A673 (cell line): Measurements from ENCODE around the gene SAG.

Experiments used
- EZH2 ChIP-seq: fragments of 200-600 bp; sonication (generic); IDR thresholded peaks from 2 replicates; pipeline ENCODE4 v1.6.1; 2017; ENCODE audit warnings: borderline replicate concordance, low read depth, mild to moderate bottlenecking, mixed read lengths, antibody characterized with exemption, low read length; ENCODE audit not compliant: poor library complexity, severe bottlenecking
- TF ChIP-seq, protein P1 (sequence below): fragments of 300-800, 200-600 bp; sonication (generic); conservative IDR thresholded peaks from 2 replicates; pipeline ENCODE4 v1.5.1; 2017; ENCODE audit warnings: low read depth, mild to moderate bottlenecking, antibody characterized with exemption, low read length, moderate library complexity, mixed read lengths

DNA sequence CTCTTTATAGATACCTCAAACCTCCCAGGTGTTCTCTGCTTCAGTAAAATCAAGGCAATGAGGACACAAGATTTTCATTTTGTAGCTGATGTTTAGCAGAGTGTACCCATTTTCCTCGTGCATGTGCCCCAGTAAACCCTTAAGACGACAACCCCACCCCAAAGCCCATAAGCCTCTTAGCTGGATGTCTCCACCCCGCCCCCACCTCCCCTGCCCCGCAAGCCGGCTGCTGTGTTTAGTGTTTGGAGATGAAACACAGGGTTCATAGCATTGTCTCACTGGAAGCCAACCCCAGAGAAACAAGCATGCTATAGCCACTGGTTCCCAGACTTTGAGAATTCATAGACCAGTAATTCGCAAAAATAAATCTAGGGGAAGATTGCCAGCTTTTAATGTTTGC, 5.8 kb upstream of the SAG start:
- TF ChIP-seq, protein P1, sequence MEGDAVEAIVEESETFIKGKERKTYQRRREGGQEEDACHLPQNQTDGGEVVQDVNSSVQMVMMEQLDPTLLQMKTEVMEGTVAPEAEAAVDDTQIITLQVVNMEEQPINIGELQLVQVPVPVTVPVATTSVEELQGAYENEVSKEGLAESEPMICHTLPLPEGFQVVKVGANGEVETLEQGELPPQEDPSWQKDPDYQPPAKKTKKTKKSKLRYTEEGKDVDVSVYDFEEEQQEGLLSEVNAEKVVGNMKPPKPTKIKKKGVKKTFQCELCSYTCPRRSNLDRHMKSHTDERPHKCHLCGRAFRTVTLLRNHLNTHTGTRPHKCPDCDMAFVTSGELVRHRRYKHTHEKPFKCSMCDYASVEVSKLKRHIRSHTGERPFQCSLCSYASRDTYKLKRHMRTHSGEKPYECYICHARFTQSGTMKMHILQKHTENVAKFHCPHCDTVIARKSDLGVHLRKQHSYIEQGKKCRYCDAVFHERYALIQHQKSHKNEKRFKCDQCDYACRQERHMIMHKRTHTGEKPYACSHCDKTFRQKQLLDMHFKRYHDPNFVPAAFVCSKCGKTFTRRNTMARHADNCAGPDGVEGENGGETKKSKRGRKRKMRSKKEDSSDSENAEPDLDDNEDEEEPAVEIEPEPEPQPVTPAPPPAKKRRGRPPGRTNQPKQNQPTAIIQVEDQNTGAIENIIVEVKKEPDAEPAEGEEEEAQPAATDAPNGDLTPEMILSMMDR = no peak
- no peak for TF ChIP-seq EZH2
